Aorta (tissue), 5 donors: ENCODE data around the gene TMEM132E. TPM values are rescaled to one million over a fixed set of nuclear protein-coding genes. Genes with fewer than 3 reads are reported as not detected.

ENCODE experiments used
- ATAC-seq: fragments of 200-7000 bp; cut with Tn5 transposase; one replicate; pipeline ENCODE4 v1.9.1; 2022; ENCODE audit warnings: moderate library complexity; ENCODE audit not compliant: low FRiP score
- DNase-seq, 2 donors: peaks; one replicate each; pipeline ENCODE4 v3.0.0-alpha.2; 2020
- H3K27ac ChIP-seq, 2 donors: one replicate each; pipeline ENCODE4 v1.5.1; 2013; ENCODE audit warnings: low read length in 2 of 2, mild to moderate bottlenecking in 2 of 2, moderate library complexity in 2 of 2, control low read depth in 1 of 2, inconsistent platforms in 1 of 2, low read depth in 1 of 2
- H3K27me3 ChIP-seq, 2 donors: one replicate each; pipeline ENCODE4 v1.6.1; 2013; ENCODE audit warnings: control low read depth in 1 of 2, low read length in 1 of 2, mild to moderate bottlenecking in 1 of 2, moderate library complexity in 1 of 2; ENCODE audit not compliant: insufficient read depth in 2 of 2, control insufficient read depth in 1 of 2
- H3K36me3 ChIP-seq, 2 donors: one replicate each; pipeline ENCODE4 v1.6.1; 2013; ENCODE audit warnings: control low read depth in 1 of 2, low read length in 1 of 2, mild to moderate bottlenecking in 1 of 2; ENCODE audit not compliant: insufficient read depth in 2 of 2, control insufficient read depth in 1 of 2
- H3K4me1 ChIP-seq, 2 donors: one replicate each; pipeline ENCODE4 v1.6.1; 2013; ENCODE audit warnings: low read length in 2 of 2, control low read depth in 1 of 2, mild to moderate bottlenecking in 1 of 2, moderate library complexity in 1 of 2; ENCODE audit not compliant: insufficient read depth in 2 of 2, control insufficient read depth in 1 of 2
- H3K4me3 ChIP-seq, 2 donors: one replicate each; pipeline ENCODE4 v1.5.1; 2013; ENCODE audit warnings: low read length in 2 of 2, control low read depth in 1 of 2, mild to moderate bottlenecking in 1 of 2
- H3K9me3 ChIP-seq: one replicate; pipeline ENCODE4 v1.6.1; 2013; ENCODE audit warnings: mild to moderate bottlenecking, low read length; ENCODE audit not compliant: control insufficient read depth
- WGBS, 2 donors: extraction: QIAGEN DNeasy Blood & Tissue Kit; methylation state at CpG; one replicate each; pipeline ENCODE4 v1.1.7; 2013; 5-methylcytosine and 5-hydroxymethylcytosine counted together
- intact Hi-C, 2 donors: fragments of 100-400 bp; cut with DNase I; formaldehyde crosslinking; loops; one replicate each; pipeline versions ENCODE4 v1.14.2 to v1.15.0; 2022
- polyA plus RNA-seq, 2 donors: library from polyadenylated mRNA; stranded (reverse); fragments of 200-250 nt; gene quantifications; one replicate each; pipeline ENCODE4 v1.2.3, GENCODE V29; 2013
- total RNA-seq, 2 donors: library from RNA; stranded (reverse); fragmentation: NEBNext Ultra II Directional; extraction: Animal tissue kit (Norgen Biotek cat#: 25700); gene quantifications; one replicate each; pipeline ENCODE4 v1.2.1, GENCODE V29; 2021
- donor health status: healthy with polysubstance abuse.
- donor health status: Bipolar disorder and iron deficiency.
- donor health status: DM: no; HTN: no; CAD: no.
- donor health status: DM: no; HTN: no; CAD: no.
- donor health status: DM: yes; HTN: yes; CAD: no.

Gene TMEM132E
- total and polyA plus RNA-seq, 4 donors: 0.15 to 0.36 (median 0.27) TPM

DNA sequence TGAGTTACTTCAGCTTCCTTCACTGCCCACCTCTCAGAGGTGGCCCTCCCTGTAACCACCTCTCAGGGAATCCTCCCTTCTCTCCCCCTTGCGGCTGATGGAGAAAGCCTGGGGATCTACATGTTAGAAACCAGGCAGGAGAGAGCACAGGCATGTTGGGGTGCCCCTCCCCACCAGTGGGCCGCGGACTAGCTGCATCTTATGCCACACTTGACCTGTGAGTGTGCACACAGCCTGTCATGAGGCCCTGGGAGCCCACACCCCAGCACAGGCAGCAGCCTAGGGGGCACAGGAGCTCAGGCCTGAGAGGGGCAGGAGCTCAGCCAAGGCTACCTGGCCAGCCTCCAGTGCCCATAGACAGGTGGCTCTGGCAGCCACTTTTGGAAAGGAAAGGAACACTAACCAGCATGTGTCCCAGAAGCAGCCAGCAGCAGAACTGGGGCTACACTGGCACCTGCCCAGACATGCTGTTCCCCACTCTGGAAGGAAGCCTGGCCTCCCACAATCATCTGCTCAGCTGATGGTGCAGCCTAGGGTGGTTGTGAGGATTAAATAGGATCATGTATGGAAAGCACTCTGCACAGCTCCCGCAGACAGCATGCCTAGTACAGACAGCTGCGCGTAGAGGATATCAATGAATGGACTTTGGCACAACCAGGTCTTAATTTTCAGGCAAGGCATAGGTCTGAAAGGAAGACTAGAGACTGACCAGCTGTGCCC, 60.5 kb downstream of the TMEM132E start:
- Histone ChIP-seq H3K36me3 (no peaks in the 10 kb centered on the region), H3K9me3 (no peaks in the 10 kb centered on the region), H3K27ac (no peak overlapping the region), H3K27me3 (no peaks in the 10 kb centered on the region), H3K4me3 (no peak overlapping the region), H3K4me1 (no peaks in the 10 kb centered on the region)
- WGBS, 2 donors: 77 to 86% methylated on average over 5 to 6 of the region's 6 CpGs
- intact Hi-C loops: loop anchor here (2.0 to 10.0 kb wide), 3 partner anchors 95 to 221 kb away; no protein-coding TSS in a partner anchor
- no peak for ATAC-seq
- DNase-seq: peak in 1 of 2 donors; percentile 67

DNA sequence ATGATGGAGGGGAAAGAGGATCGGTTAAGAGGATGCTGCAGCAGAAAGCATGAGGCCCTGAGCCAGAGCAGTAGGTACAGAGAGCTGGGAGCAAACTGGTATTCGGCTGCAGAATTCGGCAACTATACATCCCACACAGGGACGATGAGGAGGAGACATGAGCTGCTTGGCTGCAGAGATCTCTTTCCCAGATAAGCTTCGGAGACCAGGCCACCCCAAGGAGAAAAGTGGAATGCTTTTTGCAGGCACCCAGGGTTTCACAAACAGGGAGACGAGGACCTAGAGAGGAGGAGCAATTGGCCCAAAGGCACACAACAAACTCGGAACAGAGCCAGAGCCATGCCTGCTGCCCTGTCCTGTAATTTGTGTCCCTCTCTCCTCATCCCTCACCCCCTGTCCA, 62.0 kb downstream of the TMEM132E start:
- Histone ChIP-seq H3K27ac (no peak overlapping the region), H3K9me3 (no peaks in the 10 kb centered on the region), H3K27me3 (no peaks in the 10 kb centered on the region), H3K4me3 (no peak overlapping the region), H3K36me3 (no peaks in the 10 kb centered on the region), H3K4me1 (no peaks in the 10 kb centered on the region)
- 53 to 58% methylated on average over 7 of the region's 7 CpGs for WGBS, 2 donors
- no peak for ATAC-seq
- intact Hi-C loops: no loop called here
- no peak for DNase-seq

DNA sequence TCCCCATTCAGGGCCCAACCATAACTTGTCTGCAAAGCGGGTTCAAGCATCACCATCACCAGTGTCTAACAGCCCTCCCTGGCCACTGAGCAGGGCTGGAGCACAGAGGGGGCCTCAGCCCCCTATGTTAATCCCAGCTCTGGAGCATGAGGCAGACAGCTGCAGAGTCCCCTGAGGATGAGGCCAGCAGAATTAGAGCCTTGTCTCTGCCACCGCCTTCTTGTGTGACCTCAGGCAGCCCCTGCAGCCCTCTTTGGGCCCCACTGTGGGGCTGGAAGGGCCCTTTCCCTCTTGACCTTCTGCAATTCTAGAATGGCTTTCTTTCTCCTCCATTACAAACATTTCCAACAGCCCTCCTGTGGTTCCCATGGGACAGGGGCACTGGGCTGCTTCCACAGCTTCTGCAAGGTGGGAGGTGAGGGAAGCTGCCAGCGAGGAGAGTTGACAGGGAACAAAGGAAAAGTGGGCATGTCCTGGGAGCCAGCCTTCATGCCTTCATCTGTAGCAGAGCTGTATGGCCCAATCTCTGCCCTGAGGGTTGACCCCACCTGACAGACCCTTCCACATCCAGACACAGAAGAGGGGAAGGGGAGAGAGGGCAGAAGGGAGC, 65.7 kb downstream of the TMEM132E start:
- Histone ChIP-seq H3K4me1 (no peaks in the 10 kb centered on the region), H3K4me3 (no peak overlapping the region), H3K27ac (no peak overlapping the region), H3K36me3 (no peaks in the 10 kb centered on the region), H3K9me3 (no peaks in the 10 kb centered on the region), H3K27me3 (no peaks in the 10 kb centered on the region)
- DNase-seq (no peak), ATAC-seq (no peak)
- intact Hi-C loops: no loop called here
- 39 to 56% methylated on average over 3 of the region's 3 CpGs for WGBS, 2 donors

DNA sequence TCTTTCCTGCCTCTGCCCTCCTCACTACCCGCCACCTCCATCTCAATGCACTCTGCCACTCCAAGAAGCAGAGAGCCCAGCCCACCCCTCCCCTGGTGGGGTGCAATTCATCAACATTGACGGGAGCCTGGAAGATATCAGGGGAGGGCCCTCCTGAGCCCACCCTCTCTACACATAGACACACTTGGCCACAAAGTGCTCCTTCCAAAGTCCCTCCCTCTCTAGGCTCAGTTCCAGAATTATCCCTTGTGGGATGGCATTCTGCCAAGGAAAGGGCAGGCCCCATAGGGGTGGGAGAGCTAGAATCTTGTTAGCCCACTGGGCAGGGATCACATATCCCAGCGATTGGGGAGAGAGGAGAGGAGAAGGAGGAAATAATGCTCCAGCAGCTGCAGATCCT, 66.2 kb downstream of the TMEM132E start:
- intact Hi-C loops: no loop called here
- H3K27ac ChIP-seq: no peak overlapping the region
- no peaks in the 10 kb centered on the region for H3K9me3 ChIP-seq
- H3K4me3 ChIP-seq: no peak overlapping the region
- H3K4me1 ChIP-seq: no peaks in the 10 kb centered on the region
- 7 to 16% methylated on average over 3 of the region's 3 CpGs for WGBS, 2 donors
- H3K27me3 ChIP-seq: no peaks in the 10 kb centered on the region
- no peak for DNase-seq
- H3K36me3 ChIP-seq: no peaks in the 10 kb centered on the region
- ATAC-seq: no peak

DNA sequence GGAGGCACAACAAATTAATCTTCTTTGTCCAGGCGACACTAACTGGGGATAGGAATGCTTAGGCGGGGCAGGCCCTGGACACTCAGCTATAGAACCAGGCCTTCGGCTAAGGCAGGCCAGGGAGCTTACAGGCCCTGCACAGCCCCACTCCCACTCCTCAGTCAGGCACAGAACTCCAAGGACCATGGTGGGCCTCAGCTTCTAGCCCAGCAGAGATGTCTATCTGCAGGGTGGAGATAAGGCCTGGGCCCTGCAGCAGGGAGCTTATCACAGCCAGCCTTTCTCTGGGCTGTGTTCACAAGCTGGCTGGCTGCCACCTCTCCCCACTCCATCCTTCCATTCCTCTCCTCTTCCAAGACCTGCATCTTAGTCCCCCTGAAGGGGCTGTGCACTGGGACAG, 68.1 kb downstream of the TMEM132E start:
- DNase-seq: no peak
- intact Hi-C loops: no loop called here
- Histone ChIP-seq H3K4me3 (no peak overlapping the region), H3K27ac (no peak overlapping the region), H3K36me3 (no peaks in the 10 kb centered on the region), H3K4me1 (no peaks in the 10 kb centered on the region), H3K9me3 (no peaks in the 10 kb centered on the region), H3K27me3 (no peaks in the 10 kb centered on the region)
- WGBS, 2 donors: 90 to 98% methylated on average over 3 of the region's 3 CpGs
- no peak for ATAC-seq

DNA sequence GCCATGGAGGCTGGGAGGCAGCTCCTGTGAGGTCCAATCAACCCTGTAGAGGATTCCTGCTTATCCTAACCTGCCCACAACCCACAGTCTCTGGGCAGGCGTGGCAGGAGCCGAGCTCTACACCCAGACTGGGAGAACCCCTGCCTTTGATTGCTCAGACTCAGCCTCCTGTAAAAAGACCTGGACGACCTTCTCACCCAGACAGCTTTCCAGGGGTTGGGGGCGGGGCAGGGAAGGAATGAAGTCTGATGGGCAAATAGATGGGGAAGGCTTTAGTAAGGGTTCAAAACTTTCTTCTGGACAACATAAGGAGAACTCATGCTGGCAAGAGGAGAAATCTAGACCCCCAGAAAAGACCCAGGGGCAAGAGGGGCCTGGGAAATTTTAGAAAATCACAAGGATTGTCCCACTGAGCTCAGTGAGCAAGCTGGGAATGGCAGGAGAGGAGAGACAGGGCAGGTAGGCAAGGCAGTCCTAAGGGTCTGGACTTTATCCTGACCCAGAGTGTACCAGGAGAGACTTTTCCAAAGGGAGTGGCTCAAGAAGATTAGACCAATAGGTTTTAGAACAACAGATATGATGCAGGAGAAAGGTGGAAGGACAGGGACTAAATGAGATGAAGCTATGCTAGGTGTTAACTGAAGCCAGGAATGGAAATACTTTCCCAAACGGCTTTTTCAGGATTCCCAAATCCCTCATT, 70.8 kb downstream of the TMEM132E start:
- no peak overlapping the region for H3K4me3 ChIP-seq
- WGBS, 2 donors: 55 to 56% methylated on average over 5 of the region's 5 CpGs
- no peaks in the 10 kb centered on the region for H3K9me3 ChIP-seq
- no peak overlapping the region for H3K27ac ChIP-seq
- H3K27me3 ChIP-seq: no peaks in the 10 kb centered on the region
- ATAC-seq (no peak), DNase-seq (no peak)
- H3K36me3 ChIP-seq: no peaks in the 10 kb centered on the region
- intact Hi-C loops: no loop called here
- no peaks in the 10 kb centered on the region for H3K4me1 ChIP-seq

DNA sequence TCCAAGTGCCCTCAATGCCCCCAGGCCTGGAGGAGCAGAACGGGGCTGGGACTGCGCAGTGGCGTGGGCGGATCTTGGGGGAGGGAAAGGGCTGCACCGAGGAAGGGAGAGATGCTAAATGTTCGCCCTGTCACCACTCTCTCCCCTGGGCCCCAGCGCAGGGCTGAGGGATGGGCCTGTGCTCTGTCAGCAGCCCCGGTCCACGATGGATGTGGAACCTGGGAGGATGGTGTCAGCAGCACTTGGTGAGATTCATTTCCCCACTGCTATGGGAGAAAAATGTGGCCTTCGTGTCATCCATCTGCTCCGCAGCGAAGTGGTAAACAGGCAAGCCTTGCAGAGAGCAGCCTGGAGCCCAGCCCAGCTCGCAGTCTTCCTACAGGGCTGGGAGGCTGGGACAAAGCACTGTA, 72.0 kb downstream of the TMEM132E start:
- Histone ChIP-seq H3K36me3 (no peaks in the 10 kb centered on the region), H3K27me3 (no peaks in the 10 kb centered on the region), H3K9me3 (no peaks in the 10 kb centered on the region), H3K27ac (no peak overlapping the region), H3K4me1 (no peaks in the 10 kb centered on the region), H3K4me3 (no peak overlapping the region)
- DNase-seq (no peak), ATAC-seq (no peak)
- intact Hi-C loops: no loop called here
- 42 to 49% methylated on average over 13 of the region's 13 CpGs for WGBS, 2 donors

DNA sequence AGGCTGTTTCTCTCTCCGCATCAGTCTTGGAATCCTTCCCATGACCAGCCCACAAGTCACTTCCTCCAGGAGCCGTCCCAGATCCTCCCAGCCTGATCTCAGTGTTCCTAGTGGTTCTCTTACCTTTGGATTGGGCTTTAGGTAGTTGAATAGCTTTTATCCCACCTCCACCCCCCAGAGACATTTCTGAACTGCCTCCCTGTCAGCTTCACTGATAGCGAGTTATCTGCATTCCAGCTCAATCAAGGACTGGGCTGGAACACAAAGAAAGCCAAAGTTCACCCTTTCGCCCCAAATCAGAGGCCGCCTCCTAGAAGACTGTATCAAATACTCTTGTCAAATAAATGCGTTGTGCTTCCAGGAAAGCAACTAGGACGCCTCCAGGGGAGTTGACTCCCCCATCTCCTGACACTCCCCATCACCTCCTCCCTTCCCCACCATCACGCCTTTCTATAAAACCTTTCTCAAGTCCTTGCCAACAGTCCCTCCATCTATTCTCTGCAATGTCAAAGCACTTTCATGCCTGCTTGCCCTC, 72.7 kb downstream of the TMEM132E start:
- ATAC-seq (no peak), DNase-seq (no peak)
- Histone ChIP-seq H3K27ac (no peak overlapping the region), H3K4me3 (no peak overlapping the region), H3K36me3 (no peaks in the 10 kb centered on the region), H3K27me3 (no peaks in the 10 kb centered on the region), H3K9me3 (no peaks in the 10 kb centered on the region), H3K4me1 (no peaks in the 10 kb centered on the region)
- WGBS, 2 donors: 38 to 44% methylated on average over 8 of the region's 8 CpGs
- intact Hi-C loops: no loop called here
